MCF 10A (cell line): ENCODE results near the gene NACC2. TPM values are rescaled to one million over a fixed set of nuclear protein-coding genes. Genes with fewer than 3 reads are reported as not detected.

Experiments used
- BruUV-seq: library from RNA; stranded (reverse); fragments of 400-500 nt; replicated peaks from 2 replicates; lab custom pipeline; 2021; lab: Mats Ljungman, UMichigan
- CTCF ChIA-PET: fragments of 300-600 bp; sonication (Branson Sonifier 250); formaldehyde crosslinking; extraction: SDS; loops from one replicate; lab custom pipeline; 2021; ENCODE audit warnings: antibody characterized with exemption, inconsistent platforms; lab: Yijun Ruan, JAX
- POLR2A ChIA-PET: fragments of 300-600, 350-650 bp; sonication (Branson Sonifier 250); formaldehyde crosslinking; extraction: SDS; loops from one replicate; lab custom pipeline; 2020; ENCODE audit warnings: antibody characterized with exemption, inconsistent platforms; lab: Yijun Ruan, JAX
- DNase-seq: peaks from one replicate; pipeline ENCODE4 v3.0.0-alpha.2; 2018; ENCODE audit not compliant: unreplicated experiment
- H3K27ac Mint-ChIP-seq: one replicate; pipeline ENCODE4 v1.8.0; 2022; ENCODE audit warnings: mild to moderate bottlenecking, low read depth, mixed read lengths; ENCODE audit not compliant: unreplicated experiment
- H3K27me3 Mint-ChIP-seq: one replicate; pipeline ENCODE4 v1.8.0; 2022; ENCODE audit warnings: mixed read lengths; ENCODE audit not compliant: insufficient read depth, unreplicated experiment
- H3K36me3 Mint-ChIP-seq: one replicate; pipeline ENCODE4 v1.8.0; 2022; ENCODE audit warnings: mild to moderate bottlenecking, moderate library complexity, mixed read lengths; ENCODE audit not compliant: insufficient read depth, unreplicated experiment
- H3K4me1 Mint-ChIP-seq: one replicate; pipeline ENCODE4 v1.8.0; 2022; ENCODE audit warnings: mixed read lengths; ENCODE audit not compliant: insufficient read depth, unreplicated experiment
- H3K4me3 Mint-ChIP-seq: one replicate; pipeline ENCODE4 v1.8.0; 2022; ENCODE audit warnings: mild to moderate bottlenecking, moderate library complexity, mixed read lengths; ENCODE audit not compliant: unreplicated experiment
- H3K9me3 Mint-ChIP-seq: one replicate; pipeline ENCODE4 v1.8.0; 2022; ENCODE audit warnings: mixed read lengths; ENCODE audit not compliant: unreplicated experiment
- intact Hi-C: fragments of 100-400 bp; cut with micrococcal nuclease; formaldehyde crosslinking; loops from 2 replicates; pipeline ENCODE4 v1.14.1; 2022
- total RNA-seq: library from RNA; stranded (reverse); gene quantifications from 2 replicates; pipeline ENCODE4 v1.2.3, GENCODE V29; 2022
- TF ChIP-seq, protein P1 (sequence below): fragments of 200-600 bp; IDR thresholded peaks from one replicate; pipeline ENCODE4 v1.8.0; 2022; ENCODE audit warnings: antibody characterized with exemption, mild to moderate bottlenecking; ENCODE audit not compliant: unreplicated experiment

The NACC2 gene
- total RNA-seq, 1 experiment from 2014 or later = 16.5 TPM

DNA sequence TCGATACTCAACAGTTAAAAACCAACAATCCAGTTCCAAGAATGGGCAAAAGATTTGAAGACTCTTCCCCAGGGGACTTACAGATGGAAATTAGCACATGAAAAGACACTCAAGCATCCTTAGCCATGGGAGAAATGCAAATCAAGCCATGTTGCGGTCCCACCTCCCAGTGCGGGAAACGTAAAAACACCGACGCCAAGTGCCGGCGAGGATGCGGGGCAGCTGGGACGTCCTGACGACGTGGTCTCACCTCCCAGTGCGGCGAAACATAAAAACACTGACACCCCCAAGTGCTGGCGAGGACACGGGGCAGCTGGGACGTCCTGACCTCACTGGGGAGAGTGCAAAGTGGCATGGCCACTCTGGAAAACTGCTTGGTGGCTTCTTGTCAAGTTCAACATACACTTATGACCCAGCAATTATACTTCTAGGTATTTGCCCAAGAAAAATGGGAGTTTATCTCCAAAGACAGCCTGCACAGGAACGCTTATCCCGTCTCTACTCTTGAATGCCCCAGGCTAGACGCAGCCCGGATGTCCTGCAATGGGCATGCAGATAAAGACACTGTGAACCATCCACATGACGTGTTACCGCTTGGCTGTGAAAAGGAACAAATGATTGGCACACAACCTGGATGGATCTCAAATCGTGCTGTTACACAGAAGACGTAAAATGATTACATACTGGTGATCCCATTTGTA is 73.8 kb downstream of the NACC2 start:
- intact Hi-C loops = no loop called here
- Mint-ChIP-seq H3K27me3 (no peaks in the 10 kb centered on the region), H3K27ac (no peak overlapping the region), H3K4me3 (no peak overlapping the region), H3K36me3 (peaks cover 11% of the 10 kb centered on the region), H3K4me1 (no peaks in the 10 kb centered on the region), H3K9me3 (no peaks in the 10 kb centered on the region)
- ChIA-PET CTCF (interaction anchor here (1.1 kb wide), 1 partner anchor 116 kb away, joined by 3 read pairs; no protein-coding TSS in a partner anchor), POLR2A (no interaction called here)
- TF ChIP-seq, protein P1, sequence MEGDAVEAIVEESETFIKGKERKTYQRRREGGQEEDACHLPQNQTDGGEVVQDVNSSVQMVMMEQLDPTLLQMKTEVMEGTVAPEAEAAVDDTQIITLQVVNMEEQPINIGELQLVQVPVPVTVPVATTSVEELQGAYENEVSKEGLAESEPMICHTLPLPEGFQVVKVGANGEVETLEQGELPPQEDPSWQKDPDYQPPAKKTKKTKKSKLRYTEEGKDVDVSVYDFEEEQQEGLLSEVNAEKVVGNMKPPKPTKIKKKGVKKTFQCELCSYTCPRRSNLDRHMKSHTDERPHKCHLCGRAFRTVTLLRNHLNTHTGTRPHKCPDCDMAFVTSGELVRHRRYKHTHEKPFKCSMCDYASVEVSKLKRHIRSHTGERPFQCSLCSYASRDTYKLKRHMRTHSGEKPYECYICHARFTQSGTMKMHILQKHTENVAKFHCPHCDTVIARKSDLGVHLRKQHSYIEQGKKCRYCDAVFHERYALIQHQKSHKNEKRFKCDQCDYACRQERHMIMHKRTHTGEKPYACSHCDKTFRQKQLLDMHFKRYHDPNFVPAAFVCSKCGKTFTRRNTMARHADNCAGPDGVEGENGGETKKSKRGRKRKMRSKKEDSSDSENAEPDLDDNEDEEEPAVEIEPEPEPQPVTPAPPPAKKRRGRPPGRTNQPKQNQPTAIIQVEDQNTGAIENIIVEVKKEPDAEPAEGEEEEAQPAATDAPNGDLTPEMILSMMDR = no peak
- no TSS peak for BruUV-seq
- no peak for DNase-seq

- no peaks in the 10 kb centered on the region for H3K9me3 Mint-ChIP-seq
- ChIA-PET CTCF (interaction anchor here (1.1 kb wide), 1 partner anchor 116 kb away, joined by 3 read pairs; no protein-coding TSS in a partner anchor), POLR2A (no interaction called here)
- H3K27me3 Mint-ChIP-seq = no peaks in the 10 kb centered on the region
- TF ChIP-seq, protein P1 = no peak
- no peak for DNase-seq
- BruUV-seq = no TSS peak
- H3K4me1 Mint-ChIP-seq = no peaks in the 10 kb centered on the region
- peaks cover 16% of the 10 kb centered on the region for H3K36me3 Mint-ChIP-seq
- H3K27ac Mint-ChIP-seq = no peak overlapping the region
- H3K4me3 Mint-ChIP-seq = no peak overlapping the region
- intact Hi-C loops = no loop called here
Observed at GRCh38 chr9:136020671-136021070, 74.4 kb downstream of the NACC2 start.

- BruUV-seq = no TSS peak
- H3K4me3 Mint-ChIP-seq = no peak overlapping the region
- intact Hi-C loops = no loop called here
- no peak for DNase-seq
- no peaks in the 10 kb centered on the region for H3K9me3 Mint-ChIP-seq
- no peak overlapping the region for H3K27ac Mint-ChIP-seq
- H3K27me3 Mint-ChIP-seq = no peaks in the 10 kb centered on the region
- no peaks in the 10 kb centered on the region for H3K4me1 Mint-ChIP-seq
- H3K36me3 Mint-ChIP-seq = peaks cover 13% of the 10 kb centered on the region
- ChIA-PET POLR2A (no interaction called here), CTCF (interaction anchor here (1.1 kb wide), 1 partner anchor 117 kb away, joined by 3 read pairs; no protein-coding TSS in a partner anchor)
- TF ChIP-seq, protein P1 = no peak
Observed at GRCh38 chr9:136020206-136020605, 74.9 kb downstream of the NACC2 start.

DNA sequence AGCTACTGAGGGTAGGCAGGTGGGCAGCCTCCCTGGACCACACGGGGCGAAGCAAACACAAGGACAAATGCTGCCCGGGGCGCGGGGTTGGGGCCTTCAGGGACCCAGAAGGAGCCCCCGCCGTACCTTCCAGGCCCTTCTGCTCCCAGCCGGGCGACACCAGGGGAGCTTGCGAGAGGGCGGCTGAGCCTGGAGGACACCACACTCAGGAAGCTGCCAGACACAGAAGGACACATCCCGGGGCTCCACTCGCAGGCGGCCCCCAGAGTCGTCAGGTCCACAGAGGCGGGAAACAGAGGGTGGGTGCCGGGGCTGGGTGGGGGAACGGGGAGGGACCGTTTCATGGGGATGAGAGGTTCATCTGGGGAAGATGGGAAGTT is 75.4 kb downstream of the NACC2 start:
- TF ChIP-seq, protein P1 = no peak
- POLR2A ChIA-PET = no interaction called here
- Mint-ChIP-seq H3K4me3 (no peak overlapping the region), H3K4me1 (no peaks in the 10 kb centered on the region), H3K9me3 (no peaks in the 10 kb centered on the region), H3K36me3 (peaks cover 11% of the 10 kb centered on the region), H3K27me3 (no peaks in the 10 kb centered on the region), H3K27ac (no peak overlapping the region)
- intact Hi-C loops = no loop called here
- CTCF ChIA-PET = no interaction called here
- DNase-seq = no peak
- no TSS peak for BruUV-seq
